GM21528 (cell line): ENCODE measurements around the gene FGD5.

Source experiments
- ATAC-seq: cut with Tn5 transposase; IDR thresholded peaks from one replicate; pipeline ENCODE4 v1.9.1; 2021; ENCODE audit warnings: mild to moderate bottlenecking, moderate library complexity; ENCODE audit not compliant: unreplicated experiment, low FRiP score

The FGD5 gene

DNA sequence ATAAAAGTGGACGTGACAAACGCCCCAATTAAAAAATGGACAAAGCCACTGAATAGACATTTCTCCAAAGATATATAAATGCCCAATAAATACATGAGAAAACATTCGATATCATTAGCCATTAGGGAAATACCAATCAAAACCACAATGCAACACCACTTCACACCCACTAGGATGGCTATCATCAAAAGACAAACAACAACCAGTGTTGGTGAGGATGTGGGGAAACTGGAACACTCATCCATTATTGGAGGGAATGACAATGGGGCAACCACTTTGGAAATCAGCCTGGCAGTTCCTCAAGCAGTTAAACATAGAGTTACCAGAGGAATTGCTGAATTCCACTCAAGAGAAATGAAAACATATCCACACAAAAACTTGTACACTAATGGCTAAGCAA, 32.4 kb upstream of the FGD5 start:
- ATAC-seq = no peak

DNA sequence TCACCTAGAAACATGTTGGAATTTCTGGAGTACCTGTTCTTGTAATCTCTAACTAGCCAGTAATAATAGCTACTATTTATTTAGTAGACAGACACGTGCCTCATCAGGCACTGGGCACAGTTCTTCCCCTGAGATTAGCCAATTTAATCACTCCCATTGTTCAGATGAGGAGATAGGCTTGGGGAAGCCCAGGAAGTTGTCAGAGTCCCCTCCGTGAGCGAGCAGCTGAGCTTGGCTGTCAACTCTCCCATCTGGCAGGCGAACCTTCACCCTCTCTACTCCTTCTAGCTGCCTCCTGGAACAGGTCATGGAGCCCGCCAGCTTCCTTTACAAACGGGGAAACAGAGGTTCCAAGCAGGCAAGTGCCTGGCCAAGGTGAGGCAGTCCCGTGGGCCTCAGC, 31.1 kb upstream of the FGD5 start:
- no peak for ATAC-seq

DNA sequence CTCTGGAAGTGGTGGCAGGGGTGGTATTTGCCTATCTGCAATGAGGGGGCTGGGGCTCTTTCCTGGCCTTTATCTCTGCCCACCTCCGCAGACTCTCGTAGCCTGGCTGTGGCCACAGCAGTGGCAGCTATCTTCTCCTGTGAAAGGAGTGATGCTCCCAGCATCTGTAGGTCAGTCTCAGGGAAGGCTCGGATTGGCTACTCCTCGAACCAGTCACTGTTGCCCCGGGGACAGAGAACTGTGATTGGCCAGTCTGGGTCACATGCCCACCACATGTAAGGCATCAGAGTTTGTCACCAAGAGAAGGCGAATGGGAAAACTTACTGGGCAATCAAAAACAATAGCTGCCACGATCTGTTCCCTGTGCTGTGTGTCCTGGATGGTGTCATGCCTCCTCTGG, 30.1 kb upstream of the FGD5 start:
- no peak for ATAC-seq

DNA sequence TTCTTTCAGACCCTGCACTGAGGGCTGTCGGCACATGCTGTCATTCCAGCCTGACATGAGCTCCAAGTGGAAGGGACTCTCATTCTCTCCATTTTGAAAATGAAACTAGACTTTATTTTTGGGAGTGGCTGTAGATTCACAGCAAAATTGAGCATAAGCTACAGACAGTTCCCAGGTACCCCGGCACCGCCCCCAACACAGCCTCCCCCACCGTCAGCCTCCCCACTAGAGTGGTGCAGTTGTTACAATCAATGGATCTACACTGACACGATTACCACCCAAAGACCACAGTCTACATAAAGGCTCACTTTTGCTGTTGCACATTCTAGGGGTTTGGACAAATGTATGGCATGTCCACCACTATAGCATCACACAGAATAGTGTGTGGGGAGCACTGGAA, 29.5 kb upstream of the FGD5 start:
- no peak for ATAC-seq

DNA sequence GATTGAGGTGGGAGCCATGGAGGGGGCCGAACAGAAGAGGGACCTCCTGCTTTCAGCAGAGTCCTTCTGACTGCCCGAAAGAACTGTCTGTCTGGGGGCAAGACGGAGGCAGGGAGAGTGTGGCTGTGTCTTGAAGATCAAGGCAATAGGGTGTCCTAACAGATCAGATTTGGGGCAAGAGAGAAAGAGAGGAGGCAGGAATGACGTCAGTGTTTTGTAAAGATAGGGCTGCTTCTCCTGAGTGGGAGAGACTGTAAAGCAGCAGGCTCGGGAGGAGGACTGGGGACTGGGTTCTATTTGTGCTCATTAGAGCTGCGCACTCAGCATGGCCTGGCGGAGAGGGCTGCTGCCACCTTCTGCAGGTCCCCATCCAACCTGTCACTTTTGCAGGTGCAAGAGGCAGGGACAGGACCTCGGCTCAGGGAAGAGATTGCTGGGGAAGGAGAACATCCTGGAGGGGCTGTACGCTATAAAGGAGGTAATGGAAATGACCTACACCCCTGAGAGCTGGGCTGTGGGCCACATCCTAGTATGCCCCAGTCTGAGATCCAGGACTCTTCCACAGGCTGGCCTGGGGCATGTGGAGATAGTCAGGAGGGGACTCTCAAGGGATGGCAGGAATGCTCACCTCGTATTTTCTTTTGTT, 29.0 kb upstream of the FGD5 start:
- no peak for ATAC-seq

DNA sequence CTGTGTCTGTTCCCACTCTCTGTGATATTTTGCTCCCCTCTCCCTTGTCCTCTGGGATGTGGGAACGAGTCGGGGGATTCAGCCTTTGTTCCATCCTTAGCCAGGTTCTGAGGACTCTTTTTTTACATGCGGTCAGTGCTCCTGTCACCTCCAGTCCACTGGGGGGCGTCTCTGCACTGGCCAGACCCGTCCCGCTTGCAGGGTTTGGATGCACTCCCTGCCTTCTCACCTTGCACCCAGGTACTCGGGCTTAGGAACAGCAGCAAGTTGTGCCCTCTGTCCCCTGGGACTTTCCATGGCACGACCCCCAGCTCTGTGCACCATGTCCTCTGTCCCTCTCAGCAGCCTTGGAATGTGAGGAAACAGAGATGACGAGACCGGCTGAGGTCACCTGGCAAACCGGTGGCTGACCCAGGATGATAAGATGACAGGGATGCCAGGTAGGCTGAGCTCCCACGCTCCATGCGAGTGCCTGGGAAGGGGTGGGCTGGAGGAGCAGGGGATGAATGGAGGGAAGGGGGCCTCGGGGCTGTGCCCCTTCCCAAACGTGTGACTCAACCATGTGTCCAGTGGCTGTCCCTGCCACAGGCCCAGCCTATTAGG, 27.3 kb upstream of the FGD5 start:
- ATAC-seq = no peak

DNA sequence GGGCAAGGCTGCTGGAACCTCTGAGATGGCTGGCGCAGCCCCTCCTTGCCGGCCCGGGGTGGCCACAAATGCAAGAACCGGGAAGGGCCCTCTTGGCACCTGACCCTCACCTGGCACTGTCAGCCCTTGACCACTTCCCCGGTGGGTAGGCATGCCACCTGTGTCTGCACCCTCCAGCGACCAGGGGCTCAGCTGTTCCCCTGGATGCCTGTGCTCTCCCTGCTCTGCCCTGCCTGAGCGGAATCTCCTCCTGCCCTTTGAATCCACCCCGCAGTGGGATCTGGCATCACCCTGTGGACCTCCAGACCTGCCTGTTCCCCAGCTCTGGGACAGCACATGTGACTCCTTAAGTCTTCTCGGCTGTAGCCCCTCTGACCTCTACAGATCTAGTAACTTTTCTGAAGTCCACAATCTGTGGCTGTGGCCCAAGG, 26.1 kb upstream of the FGD5 start:
- no peak for ATAC-seq

DNA sequence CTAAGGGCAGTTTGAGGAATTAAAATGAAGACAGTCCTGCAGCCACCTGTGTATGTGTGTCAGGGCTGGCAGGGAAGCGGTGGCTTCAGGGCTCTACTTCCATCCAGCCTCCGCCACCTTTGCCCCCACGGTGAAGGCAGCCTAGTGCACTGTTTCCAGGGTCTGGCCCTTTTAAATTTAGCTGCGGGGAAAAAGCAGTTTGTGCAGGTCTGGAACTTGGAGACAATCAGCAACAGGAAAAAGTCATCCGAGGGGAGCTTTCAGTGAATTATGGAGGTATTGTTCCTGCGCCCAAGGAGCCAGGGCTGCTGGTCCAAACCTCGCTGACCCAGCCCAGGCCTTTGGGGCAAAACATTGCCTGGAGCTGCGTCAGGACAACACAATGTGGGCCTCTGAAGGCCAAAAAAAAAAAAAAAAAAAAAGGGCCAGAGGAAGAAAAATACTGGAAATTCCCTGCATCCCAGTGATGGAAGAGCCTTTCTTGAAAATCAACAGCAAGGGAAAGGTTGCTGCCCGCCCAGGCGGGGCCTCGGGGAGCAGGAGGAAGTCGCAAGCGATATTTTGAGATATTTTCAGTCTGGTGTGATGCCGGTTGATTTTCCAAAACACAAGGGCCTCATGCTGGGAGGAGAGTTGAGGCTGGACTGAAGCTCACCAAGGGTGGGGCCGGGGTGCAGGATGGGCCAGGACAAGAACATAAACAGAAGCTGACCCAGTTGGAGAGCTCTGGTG, 25.5 kb upstream of the FGD5 start:
- ATAC-seq = no peak

DNA sequence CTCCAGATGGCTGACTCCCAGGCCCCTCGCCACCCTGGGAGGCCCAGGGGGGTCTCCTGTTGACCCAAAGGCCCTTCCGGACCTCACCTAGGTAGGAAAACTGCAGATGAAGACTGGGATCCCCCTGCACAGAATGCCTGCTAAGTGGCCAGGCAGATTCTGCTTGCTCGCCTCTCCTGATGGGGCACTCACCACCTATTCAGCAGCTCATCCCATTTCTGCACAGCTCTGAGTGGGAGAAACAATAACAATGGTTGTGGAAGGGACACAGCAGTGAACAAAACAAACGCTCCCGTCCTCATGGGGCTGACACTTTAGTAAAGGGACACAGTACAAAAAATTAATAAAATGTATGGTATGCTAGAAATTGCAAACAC, 24.9 kb upstream of the FGD5 start:
- ATAC-seq = no peak

DNA sequence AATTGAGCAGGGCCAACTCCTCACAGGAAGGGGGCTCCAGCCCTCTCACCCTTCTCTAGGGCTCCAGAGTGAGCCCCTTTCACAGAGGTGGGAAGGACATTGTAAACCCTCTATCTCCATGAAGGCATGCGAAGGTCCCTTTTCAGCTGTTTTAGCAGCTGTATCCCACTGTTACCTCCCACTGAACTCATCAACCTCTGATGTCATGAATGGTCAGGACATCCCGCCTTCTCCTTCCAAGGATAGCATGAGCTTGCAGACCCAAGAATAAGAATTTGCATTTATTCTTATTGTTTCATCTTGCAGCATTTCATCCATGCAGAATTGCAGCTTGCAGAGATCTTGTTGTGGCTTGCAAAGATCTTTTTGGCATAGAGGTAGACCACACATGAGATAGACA, 24.3 kb upstream of the FGD5 start:
- no peak for ATAC-seq

DNA sequence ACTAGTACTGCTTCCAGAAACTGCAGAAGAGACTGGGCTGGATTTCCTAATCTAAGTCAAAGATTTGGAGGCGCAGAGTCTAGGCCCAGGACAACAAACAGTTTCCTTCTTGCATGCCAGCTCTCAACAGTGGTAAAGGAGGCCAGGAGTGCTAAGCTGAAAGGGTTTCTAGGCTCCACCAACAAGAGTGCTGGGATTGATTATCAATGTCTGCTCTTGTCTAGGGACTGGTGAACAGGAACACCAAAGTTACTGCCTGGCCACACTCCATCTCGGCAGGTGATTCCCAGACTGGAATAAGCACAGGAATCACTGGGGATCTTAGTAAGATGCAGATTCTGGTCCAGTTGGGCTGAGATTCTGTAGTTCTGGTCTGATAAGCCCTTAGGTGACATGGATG, 22.8 kb upstream of the FGD5 start:
- no peak for ATAC-seq

DNA sequence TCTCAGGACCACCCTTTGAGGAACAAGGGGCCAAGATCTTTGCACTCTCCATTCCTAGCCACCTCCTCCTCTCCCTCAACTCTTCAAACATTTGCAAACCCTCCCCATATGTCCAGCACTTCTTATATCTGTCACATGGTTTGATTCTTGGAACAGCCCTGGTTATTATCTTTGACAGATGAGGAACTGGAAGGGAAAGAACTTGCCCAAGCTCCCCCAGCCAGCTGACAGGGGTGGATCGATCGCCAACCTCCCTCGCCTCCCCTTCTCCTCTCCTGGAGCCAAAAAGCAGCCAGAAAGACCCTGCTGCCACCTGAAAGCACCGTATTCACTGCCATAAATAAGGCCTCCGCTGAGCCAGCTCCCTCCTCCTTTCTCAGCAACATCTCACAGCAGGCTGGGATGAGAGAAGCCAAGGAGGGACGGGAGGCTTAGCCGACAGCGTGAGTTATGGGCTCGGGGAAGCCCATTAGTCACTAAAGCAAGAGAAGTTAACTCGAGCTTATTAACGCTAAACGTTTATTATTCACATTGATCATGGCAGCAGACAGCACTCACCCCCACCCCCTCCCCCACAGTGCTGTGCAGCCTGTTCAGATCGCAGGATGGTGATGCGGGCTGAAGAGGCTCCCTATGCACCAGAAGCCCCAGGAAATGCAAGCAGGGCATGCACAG, 22.2 kb upstream of the FGD5 start:
- no peak for ATAC-seq

DNA sequence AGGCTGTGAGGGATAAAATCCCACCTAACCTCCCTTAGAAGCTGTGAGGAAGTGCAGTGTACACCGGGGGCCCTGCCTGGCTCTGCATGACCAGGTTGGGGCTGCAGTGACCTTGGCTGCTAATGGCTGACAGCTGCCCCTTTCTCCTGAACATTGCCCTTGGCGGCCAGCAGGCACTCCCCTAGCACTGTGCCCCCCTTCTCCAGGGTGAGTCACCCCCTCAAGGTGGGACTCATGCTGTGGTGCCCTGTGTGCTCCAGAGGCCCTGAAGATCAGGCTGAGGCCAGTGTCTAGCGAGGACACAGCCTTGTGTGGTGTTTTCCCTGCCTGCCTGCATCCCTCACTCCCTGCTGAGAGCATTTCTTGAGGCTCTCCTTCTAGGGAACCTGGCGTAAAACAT, 21.0 kb upstream of the FGD5 start:
- ATAC-seq = no peak

DNA sequence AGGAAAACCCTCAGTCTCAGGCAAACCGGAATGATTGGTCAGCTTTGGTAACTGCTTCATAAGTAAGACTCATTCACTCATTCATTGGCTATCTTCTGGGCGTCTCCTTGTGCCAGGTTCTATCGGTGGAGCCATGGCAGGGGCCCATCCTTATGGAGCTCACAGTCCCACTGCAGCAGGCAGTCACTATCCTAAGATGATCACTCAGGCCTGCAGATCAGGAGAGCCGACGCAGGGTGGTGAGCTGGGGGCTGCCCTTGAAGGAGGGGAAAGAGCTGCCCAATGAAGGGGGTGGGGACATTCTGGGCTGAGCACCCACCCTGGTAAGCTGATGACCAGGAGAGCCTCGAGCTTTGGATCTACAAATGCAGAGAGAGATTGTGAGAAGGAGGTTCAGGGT, 20.5 kb upstream of the FGD5 start:
- ATAC-seq = no peak

DNA sequence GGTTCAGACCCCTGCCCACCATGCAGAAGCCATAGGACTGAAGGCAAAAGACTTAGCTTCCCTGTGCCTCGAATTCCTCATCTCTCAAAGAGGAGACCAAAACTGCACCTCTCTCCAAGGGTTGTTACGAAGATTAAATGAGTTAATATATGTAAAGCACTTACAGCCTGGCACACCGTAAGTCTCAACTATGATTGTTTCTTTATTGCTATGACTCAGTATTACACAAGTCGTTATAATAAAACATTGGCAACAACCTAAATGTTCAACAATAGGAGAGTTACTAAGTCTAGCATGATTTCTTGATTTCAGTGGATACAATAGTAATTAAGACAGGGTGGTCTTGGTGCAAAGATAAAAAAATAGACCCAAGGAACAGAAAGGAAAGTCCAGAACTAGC, 19.6 kb upstream of the FGD5 start:
- no peak for ATAC-seq

DNA sequence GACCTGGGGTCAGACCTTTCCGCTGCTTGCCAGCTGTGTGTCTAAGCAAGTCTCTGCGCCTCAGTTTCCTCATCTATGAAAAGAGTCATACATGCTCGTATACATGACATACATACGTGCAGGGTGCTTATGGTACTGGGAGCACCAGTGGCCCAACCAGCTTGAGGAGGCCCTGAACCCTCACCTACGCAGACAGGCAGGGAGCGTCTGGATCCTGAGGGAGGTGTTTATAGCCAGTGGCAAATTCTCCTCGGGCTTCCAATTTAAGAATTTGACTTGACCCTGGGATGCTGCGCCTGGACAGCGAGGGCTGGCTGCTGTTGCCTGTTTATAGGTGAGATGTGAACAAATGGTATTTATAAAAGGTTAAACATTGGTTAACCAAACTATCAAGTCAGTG, 17.7 kb upstream of the FGD5 start:
- no peak for ATAC-seq

DNA sequence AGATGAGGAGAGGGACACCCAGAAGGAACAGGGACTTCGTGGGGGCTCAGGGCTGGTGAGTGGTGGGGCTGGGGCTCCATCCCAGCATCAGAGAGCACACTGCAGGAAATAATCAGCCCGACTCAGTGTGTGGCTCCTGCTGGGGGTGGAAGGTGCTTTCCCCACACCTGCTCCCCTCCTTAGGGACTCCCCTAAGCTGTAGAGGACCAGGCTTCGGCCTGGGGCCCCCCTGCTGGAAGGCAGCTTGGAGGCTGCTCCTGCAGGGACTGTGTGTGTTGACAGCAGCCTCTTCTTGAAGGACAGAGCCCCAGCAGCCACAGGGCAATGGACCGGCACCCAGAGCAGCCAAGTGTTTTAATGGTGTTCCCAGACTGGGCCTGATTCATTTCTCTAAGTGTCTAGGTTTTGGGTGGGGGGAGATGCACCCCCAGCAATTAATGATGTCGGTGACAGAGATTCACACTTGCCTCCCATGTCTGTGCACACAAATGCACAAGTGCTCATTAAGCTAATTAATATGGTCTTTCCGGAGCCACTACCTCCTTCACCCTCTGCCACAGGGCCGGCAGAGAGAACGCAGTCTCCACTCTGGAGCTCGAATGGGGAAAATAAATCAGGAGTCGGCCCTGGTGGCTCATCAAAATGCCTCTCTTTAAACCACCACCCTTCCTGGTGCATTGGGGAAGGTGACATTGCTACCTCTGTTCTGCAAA, 16.9 kb upstream of the FGD5 start:
- ATAC-seq = no peak

DNA sequence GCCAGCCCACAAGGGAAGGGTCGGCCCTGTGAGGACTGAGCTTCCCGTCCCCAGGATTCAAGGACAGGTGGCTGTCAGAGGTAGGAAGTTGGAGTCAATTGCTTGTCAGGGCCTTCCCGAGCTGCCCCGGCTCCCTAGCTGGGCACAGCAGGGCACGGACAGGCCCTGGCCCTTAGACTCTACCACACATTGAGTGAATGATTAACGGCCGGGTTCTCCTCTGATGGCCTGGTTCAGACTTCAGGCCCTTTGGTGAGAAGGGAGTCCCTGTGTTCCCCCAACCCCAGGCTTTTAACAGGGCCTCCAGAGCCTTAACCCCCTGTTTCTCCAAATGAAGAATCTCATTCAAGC, 16.4 kb upstream of the FGD5 start:
- no peak for ATAC-seq

DNA sequence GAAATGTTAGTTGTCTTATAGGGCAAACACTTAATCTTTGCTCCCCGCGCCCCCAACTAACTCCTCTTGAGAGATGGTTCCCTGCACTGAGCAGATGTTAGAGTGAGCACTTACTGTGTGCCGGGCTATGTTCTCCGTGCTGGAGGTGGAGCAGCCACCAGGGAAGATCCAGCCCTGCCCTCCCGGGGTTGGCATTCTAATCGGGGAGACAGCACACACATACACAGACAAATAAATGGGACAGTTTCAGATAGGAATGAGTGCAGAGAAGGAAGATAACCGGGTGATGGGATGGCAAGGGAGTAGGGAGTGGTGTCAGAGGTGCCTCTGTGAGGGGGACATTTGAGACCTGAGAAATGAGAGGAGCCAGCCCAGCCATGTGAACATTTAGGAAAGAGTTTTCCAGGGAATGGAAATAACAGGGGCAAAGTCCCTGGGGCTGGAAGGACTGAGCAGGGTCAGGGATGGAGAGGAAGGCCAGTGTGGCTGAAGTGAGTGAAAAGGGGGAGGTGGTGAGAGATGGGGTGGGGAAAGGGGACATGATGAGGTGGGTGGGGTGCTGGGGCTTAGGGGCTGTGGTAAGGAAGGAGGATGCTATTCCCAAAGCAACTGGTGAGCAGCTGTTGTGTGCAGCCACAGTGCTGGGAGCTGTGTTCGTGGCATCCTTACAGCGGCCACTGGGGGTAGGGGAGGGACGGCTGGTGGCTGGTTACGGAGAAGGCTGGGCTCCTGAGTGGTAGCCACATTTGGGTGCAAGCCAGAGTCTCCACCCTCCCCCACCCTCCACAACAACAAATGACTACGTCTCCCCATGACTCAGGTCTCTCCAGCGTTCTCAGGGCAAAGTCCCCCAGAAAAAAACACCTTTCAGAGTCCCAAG, 15.4 kb upstream of the FGD5 start:
- ATAC-seq = no peak
